HEK293T (cell line): Measurements from ENCODE around the gene OR12D1.

Source experiments
- ELF4 ChIP-seq: fragments of 450-650 bp; IDR thresholded peaks from 2 replicates; pipeline ENCODE4 v1.6.1; 2017; ENCODE audit warnings: antibody characterized with exemption
- FOXM1 ChIP-seq: fragments of 450-650 bp; IDR thresholded peaks from 2 replicates; pipeline ENCODE4 v1.6.1; 2017; ENCODE audit warnings: mild to moderate bottlenecking, borderline replicate concordance
- L3MBTL2 ChIP-seq: fragments of 450-650 bp; conservative IDR thresholded peaks from 2 replicates; pipeline ENCODE4 v1.6.1; 2016; ENCODE audit warnings: mild to moderate bottlenecking
- SP1 ChIP-seq: fragments of 450-650 bp; IDR thresholded peaks from 2 replicates; pipeline ENCODE4 v1.6.1; 2017
- SUZ12 ChIP-seq: fragments of 450-650 bp; IDR thresholded peaks from 2 replicates; pipeline ENCODE4 v1.6.1; 2016; ENCODE audit warnings: mild to moderate bottlenecking
- TARDBP ChIP-seq: fragments of 450-650 bp; IDR thresholded peaks from 2 replicates; pipeline ENCODE4 v1.6.1; 2016
- ZNF384 ChIP-seq: fragments of 450-650 bp; IDR thresholded peaks from 2 replicates; pipeline ENCODE4 v1.6.1; 2016

- TF ChIP-seq FOXM1 (no peak), SUZ12 (no peak), ELF4 (no peak), SP1 (no peak), TARDBP (no peak), L3MBTL2 (no peak), ZNF384 (no peak)
These were observed 32.9 kb downstream of the OR12D1 start for GRCh38 chr6:29447670-29448069.
